OCI-LY1 (cell line): ENCODE measurements around the gene S100A2.

Source experiments
- CTCF ChIP-seq: fragments of 200-600 bp; sonication (generic), shearing (Covaris generic); IDR thresholded peaks from 2 replicates; pipeline ENCODE4 v1.5.1; 2017; ENCODE audit warnings: mild to moderate bottlenecking, antibody characterized with exemption, low read length, moderate library complexity, mixed read lengths
- EZH2 ChIP-seq: fragments of 200-600 bp; sonication (generic), shearing (Covaris generic); IDR thresholded peaks from 2 replicates; pipeline ENCODE4 v1.8.0; 2017; ENCODE audit warnings: borderline replicate concordance, mixed run types, mild to moderate bottlenecking, antibody characterized with exemption, low read length, moderate library complexity, mixed read lengths

GRCh38 chr1:153563483-153563901 is 2.2 kb downstream of the S100A2 start:
- TF ChIP-seq CTCF (no peak), EZH2 (no peak)
